Thymus (tissue), 11 donors: Measurements from ENCODE around the gene CACNA2D3. TPM values are rescaled to one million over a fixed set of nuclear protein-coding genes. Genes with fewer than 3 reads are reported as not detected.

Experiments
- DNase-seq, 9 donors: peaks; one replicate each; pipeline ENCODE4 v3.0.0-alpha.2; 2013; ENCODE audit warnings: low spot score in 9 of 9, low read depth in 6 of 9, missing footprints in 1 of 9
- H3K27ac ChIP-seq, 2 donors: one replicate each; pipeline ENCODE4 v1.5.1; 2013; ENCODE audit warnings: control low read depth in 1 of 2, low read depth in 1 of 2, low read length in 1 of 2, mild to moderate bottlenecking in 1 of 2, moderate library complexity in 1 of 2
- H3K27me3 ChIP-seq, 2 donors: one replicate each; pipeline ENCODE4 v1.5.1; 2013; ENCODE audit warnings: low read length in 1 of 2; ENCODE audit not compliant: control insufficient read depth in 2 of 2, insufficient read depth in 1 of 2
- H3K36me3 ChIP-seq, 2 donors: one replicate each; pipeline ENCODE4 v1.5.1; 2013; ENCODE audit warnings: low read length in 1 of 2, mild to moderate bottlenecking in 1 of 2, moderate library complexity in 1 of 2; ENCODE audit not compliant: control insufficient read depth in 2 of 2, insufficient read depth in 2 of 2
- H3K4me1 ChIP-seq, 2 donors: one replicate each; pipeline ENCODE4 v1.5.1; 2013; ENCODE audit warnings: low read length in 2 of 2; ENCODE audit not compliant: control insufficient read depth in 2 of 2, insufficient read depth in 2 of 2
- H3K4me3 ChIP-seq, 2 donors: one replicate each; pipeline ENCODE4 v1.5.1; 2013; ENCODE audit warnings: low read length in 2 of 2, control low read depth in 1 of 2, mild to moderate bottlenecking in 1 of 2
- H3K9me3 ChIP-seq, 2 donors: one replicate each; pipeline ENCODE4 v1.5.1; 2013; ENCODE audit warnings: low read length in 1 of 2, mild to moderate bottlenecking in 1 of 2; ENCODE audit not compliant: control insufficient read depth in 2 of 2, insufficient read depth in 1 of 2
- WGBS: extraction: QIAGEN DNeasy Blood & Tissue Kit; methylation state at CpG from one replicate; pipeline ENCODE4 v1.1.7; 2013; 5-methylcytosine and 5-hydroxymethylcytosine counted together
- polyA plus RNA-seq: library from polyadenylated mRNA; stranded (reverse); fragments of 200-250 nt; gene quantifications from one replicate; pipeline ENCODE4 v1.2.3, GENCODE V29; 2013
- total RNA-seq: library from RNA; stranded (reverse); fragments of 120-200 nt; gene quantifications from one replicate; pipeline ENCODE4 v1.2.4, GENCODE V29; 2013
- donor health status: healthy.

Gene CACNA2D3
- total and polyA plus RNA-seq, 2 donors, result 1.8 to 2.1 TPM

DNA sequence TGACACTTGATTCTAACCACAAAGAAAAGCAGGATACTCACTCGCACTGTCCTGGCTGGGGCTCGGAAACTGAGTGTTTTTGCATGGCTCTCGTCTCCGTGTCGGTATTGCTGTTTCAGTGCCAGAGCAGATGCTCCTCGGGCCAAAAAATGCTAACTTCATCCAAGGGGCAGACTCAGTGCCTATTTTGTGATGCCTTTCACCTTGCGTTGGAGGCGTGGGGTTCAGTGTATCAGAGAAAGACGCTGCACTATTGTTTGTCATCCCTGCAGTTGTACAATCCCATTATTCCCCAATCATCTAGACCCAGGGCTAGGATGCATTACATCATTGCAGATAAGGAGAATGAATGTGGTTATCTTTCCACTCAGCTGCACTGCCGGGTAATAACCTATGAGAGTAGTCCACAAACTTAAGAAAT lies 1.4 kb downstream of the CACNA2D3 start:
- WGBS, result 10% methylated on average over 10 of the region's 10 CpGs
- no peak for DNase-seq
- no peaks in the 10 kb centered on the region for H3K4me1 ChIP-seq
- H3K36me3 ChIP-seq, result no peaks in the 10 kb centered on the region
- H3K27ac ChIP-seq, result no peak overlapping the region
- H3K27me3 ChIP-seq, result peaks cover 59 to 66% of the 10 kb centered on the region in 2 donors
- no peaks in the 10 kb centered on the region for H3K9me3 ChIP-seq
- no peak overlapping the region for H3K4me3 ChIP-seq

DNA sequence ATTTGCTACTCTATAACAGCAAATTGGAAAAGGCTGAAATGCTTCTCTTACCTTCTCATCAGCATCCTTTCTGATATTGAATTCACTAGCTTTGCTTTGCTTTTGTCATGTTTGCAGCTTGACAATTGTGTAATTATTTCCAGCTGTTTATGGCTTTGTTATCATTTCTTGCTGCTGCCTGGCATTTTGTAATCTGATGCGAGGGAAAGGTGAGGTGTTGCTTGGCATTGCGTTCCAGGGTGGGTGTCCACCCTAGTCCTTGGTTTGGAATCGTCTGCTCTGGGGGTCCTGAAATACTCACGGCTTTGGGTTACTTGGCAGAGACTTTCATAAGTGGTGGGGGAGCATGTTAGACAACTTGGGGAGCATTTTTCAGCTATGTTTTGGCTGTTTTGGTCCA lies 2.9 kb downstream of the CACNA2D3 start:
- no peaks in the 10 kb centered on the region for H3K9me3 ChIP-seq
- WGBS, result 52% methylated on average over 4 of the region's 4 CpGs
- peaks cover 50 to 52% of the 10 kb centered on the region in 2 donors for H3K27me3 ChIP-seq

DNA sequence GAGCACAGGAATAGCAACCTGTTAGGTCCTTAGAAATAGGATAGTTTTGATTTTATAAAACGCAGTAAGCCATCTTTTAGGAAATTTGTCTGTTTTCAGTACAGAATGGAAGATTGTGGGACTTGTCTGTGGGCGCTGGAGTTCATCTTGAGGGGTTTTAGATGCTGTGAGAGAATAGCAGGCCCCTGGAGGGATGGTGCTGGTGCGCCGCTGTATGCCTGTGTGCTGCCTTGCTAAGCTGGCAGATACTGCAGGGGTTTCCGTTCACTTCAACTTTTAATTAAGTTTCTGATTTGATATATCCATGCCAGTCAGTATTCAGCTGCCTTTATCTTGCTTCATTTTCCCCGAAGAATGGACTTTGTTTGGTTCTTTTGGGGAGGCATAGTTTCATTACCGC lies 4.2 kb downstream of the CACNA2D3 start:
- Histone ChIP-seq H3K27me3 (peaks cover 38 to 40% of the 10 kb centered on the region in 2 donors), H3K4me3 (no peak overlapping the region), H3K36me3 (no peaks in the 10 kb centered on the region), H3K27ac (no peak overlapping the region), H3K4me1 (no peaks in the 10 kb centered on the region), H3K9me3 (no peaks in the 10 kb centered on the region)
- no peak for DNase-seq
- WGBS, result 92% methylated on average over 7 of the region's 7 CpGs

More for the DNA sequence above, 2.9 kb downstream of the CACNA2D3 start:
- Histone ChIP-seq H3K27ac (no peak overlapping the region), H3K36me3 (no peaks in the 10 kb centered on the region), H3K4me3 (no peak overlapping the region), H3K4me1 (no peaks in the 10 kb centered on the region)
- DNase-seq, result no peak

DNA sequence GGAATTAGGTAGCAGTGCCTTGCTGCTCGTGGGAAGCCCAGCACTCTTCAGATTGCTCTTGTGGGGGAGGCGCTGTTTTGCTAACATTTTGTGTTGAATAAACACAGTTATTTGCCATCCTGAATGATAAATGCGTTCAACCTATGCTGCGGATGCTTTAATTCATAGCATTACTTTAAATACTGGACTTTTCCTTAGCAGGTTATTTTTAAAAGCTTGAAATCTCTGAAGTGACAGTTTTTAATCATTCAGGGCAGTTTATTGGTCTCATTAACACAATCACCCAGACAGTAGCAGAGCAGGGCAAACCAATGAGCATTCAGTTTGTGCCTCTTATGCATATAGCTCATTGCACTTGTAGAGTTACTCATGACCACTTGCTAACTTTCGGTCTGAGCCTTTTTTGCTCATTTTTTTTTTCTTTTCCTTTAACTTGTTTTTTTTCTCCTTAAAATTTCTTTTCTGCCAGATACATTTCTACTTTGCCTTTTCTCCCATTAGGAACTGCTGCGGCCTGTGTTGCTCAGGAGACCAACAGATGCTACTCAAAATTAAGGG lies 5.2 kb downstream of the CACNA2D3 start:
- Histone ChIP-seq H3K9me3 (no peaks in the 10 kb centered on the region), H3K36me3 (no peaks in the 10 kb centered on the region), H3K4me3 (no peak overlapping the region), H3K4me1 (no peaks in the 10 kb centered on the region), H3K27me3 (peaks cover 28 to 34% of the 10 kb centered on the region in 2 donors), H3K27ac (no peak overlapping the region)
- DNase-seq, result no peak
- 87% methylated on average over 6 of the region's 6 CpGs for WGBS

DNA sequence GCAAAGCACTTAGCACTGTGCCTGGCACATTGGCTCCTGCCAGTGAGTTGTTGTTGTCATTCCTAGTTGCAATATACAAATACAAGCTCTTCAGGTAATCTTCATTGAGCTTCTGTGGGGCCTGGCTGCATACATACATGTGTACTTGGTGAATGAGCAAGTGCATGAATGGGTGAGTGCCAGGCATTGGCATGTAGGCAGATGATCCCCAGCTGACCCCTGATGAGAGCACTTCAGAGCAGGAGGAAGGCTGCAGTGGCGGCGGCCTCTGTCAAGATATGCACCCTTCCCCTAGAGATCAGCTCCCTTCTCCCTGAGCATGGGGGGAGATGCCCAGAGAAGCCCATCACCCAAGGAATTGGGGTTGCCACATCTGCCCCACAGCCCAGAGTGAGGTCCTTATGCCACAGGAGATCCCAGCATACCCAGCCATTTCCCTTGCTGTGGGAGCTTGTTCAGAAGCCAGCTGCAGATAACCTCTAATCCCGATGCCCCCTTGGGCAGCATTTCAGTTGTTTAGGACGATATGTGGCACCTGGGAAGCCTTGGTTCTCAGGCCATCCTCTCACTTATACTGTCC lies 8.8 kb downstream of the CACNA2D3 start:
- H3K27ac ChIP-seq, result no peak overlapping the region
- no peaks in the 10 kb centered on the region for H3K36me3 ChIP-seq
- peaks cover 5 to 8% of the 10 kb centered on the region in 2 donors for H3K27me3 ChIP-seq
- H3K9me3 ChIP-seq, result no peaks in the 10 kb centered on the region
- no peak overlapping the region for H3K4me3 ChIP-seq
- WGBS, result 94% methylated on average over 4 of the region's 4 CpGs
- H3K4me1 ChIP-seq, result no peaks in the 10 kb centered on the region
- no peak for DNase-seq

DNA sequence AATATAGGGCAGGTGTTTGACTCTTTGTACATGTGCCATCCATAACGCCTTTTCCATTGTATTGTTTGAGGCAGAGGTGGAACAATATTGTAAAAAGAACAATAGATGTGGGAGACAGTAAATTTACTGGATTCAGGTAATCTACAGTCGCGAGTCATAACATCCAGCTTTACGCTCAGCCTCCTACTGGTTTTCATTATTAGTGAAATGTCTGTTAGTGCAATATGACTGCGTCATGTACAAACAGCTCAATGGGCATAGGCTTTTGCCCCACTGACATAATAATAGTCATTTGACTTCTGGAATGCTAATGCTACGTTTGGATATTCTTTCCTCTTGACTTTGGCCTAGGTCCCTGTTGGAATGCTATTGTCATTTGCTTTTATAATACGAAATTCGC lies 9.5 kb downstream of the CACNA2D3 start:
- no peak for DNase-seq

DNA sequence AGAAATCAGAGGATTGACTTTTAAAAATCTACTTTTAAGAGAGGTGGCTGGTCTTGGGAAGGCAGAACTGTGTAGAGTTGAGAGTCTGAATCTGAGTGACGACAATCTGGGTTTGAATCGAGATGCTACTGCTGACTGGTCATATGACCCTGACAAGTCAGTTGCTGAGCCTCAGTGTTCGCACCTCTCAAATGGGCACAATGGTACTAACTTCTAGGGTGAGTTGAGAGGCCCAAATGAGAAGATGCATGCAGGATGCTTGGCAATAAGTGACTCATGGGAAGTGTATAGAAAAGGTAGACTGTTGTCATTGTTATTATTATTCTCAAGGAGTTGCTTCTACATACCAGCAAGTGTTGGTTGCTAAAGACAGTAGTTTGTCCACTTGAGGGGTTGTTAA lies 10.3 kb downstream of the CACNA2D3 start:
- H3K27me3 ChIP-seq, result no peaks in the 10 kb centered on the region
- no peak for DNase-seq
- H3K36me3 ChIP-seq, result no peaks in the 10 kb centered on the region
- no peak overlapping the region for H3K27ac ChIP-seq
- WGBS, result 93% methylated on average over 3 of the region's 3 CpGs
- no peaks in the 10 kb centered on the region for H3K9me3 ChIP-seq
- H3K4me1 ChIP-seq, result no peaks in the 10 kb centered on the region
- H3K4me3 ChIP-seq, result no peak overlapping the region

More for the DNA sequence above, 9.5 kb downstream of the CACNA2D3 start:
- WGBS, result 89% methylated on average over 8 of the region's 8 CpGs
- Histone ChIP-seq H3K9me3 (no peaks in the 10 kb centered on the region), H3K4me3 (no peak overlapping the region), H3K27ac (no peak overlapping the region), H3K36me3 (no peaks in the 10 kb centered on the region), H3K4me1 (no peaks in the 10 kb centered on the region), H3K27me3 (peaks cover under 1 to 2% of the 10 kb centered on the region in 2 donors)

DNA sequence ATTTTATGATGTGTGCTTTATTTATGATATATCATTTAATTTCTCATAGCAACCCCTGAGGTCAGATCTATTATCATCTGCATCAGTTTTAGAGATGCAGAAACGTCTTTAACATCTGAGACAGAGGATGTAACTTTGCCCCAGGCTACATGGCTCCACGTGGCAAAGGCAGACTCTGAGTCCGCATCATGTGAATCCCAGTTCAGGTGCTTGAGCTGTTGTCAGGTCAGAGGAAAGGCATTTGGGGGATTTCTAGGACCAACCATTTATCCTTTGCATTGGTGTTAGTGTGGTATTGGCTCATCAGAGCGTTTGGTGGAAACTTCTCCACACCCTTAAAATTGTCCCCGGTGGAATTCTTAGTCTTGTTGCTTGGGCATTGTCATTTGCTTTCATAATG lies 10.8 kb downstream of the CACNA2D3 start:
- Histone ChIP-seq H3K27me3 (no peaks in the 10 kb centered on the region), H3K27ac (no peak overlapping the region), H3K4me3 (no peak overlapping the region), H3K4me1 (no peaks in the 10 kb centered on the region), H3K36me3 (no peaks in the 10 kb centered on the region), H3K9me3 (no peaks in the 10 kb centered on the region)
- DNase-seq, result no peak
- WGBS, result 69% methylated on average over 5 of the region's 5 CpGs

DNA sequence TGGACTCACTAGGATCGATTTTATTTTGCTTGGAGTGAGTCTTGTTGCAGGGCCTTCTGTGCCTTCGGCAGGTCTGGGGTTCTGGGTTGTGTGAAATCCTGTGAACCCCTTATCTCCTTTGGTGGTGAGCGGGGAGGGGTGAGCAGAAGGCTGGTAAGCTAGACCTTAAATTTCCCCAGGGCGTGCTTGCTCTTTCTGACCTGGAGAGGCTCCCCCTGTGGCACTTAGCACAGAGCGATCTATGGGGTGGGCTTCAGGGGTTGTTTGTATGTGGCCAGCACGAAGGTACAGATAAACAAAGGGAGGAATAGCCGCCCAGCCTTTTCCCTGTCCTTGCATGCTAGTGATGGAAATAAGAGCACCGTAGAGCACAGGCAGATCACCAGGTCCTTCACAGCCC lies 11.8 kb downstream of the CACNA2D3 start:
- DNase-seq, result no peak
- no peaks in the 10 kb centered on the region for H3K4me1 ChIP-seq
- WGBS, result 76% methylated on average over 8 of the region's 8 CpGs
- no peaks in the 10 kb centered on the region for H3K27me3 ChIP-seq
- no peak overlapping the region for H3K27ac ChIP-seq
- no peak overlapping the region for H3K4me3 ChIP-seq
- H3K9me3 ChIP-seq, result no peaks in the 10 kb centered on the region
- no peaks in the 10 kb centered on the region for H3K36me3 ChIP-seq
